Measurements from ENCODE around the gene CSMD2. TPM values are rescaled to one million over a fixed set of nuclear protein-coding genes. Genes with fewer than 3 reads are reported as not detected.

The CSMD2 gene
- total RNA-seq, 1 donor from 2014 or later, result 1.8 TPM

GRCh38 chr1:33466159-33466558, 698.9 kb downstream of the CSMD2 start:
- TF ChIP-seq, protein P1, sequence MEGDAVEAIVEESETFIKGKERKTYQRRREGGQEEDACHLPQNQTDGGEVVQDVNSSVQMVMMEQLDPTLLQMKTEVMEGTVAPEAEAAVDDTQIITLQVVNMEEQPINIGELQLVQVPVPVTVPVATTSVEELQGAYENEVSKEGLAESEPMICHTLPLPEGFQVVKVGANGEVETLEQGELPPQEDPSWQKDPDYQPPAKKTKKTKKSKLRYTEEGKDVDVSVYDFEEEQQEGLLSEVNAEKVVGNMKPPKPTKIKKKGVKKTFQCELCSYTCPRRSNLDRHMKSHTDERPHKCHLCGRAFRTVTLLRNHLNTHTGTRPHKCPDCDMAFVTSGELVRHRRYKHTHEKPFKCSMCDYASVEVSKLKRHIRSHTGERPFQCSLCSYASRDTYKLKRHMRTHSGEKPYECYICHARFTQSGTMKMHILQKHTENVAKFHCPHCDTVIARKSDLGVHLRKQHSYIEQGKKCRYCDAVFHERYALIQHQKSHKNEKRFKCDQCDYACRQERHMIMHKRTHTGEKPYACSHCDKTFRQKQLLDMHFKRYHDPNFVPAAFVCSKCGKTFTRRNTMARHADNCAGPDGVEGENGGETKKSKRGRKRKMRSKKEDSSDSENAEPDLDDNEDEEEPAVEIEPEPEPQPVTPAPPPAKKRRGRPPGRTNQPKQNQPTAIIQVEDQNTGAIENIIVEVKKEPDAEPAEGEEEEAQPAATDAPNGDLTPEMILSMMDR (conservative IDR thresholded peaks at IDR 0.05), result no peak
- Mint-ChIP-seq H3K36me3 (no peaks in the 10 kb centered on the region), H3K4me3 (no peak overlapping the region), H3K27ac (no peak overlapping the region), H3K4me1 (ENCODE audit: unreplicated experiment) (peaks cover 8% of the 10 kb centered on the region), H3K9me3 (no peaks in the 10 kb centered on the region), H3K27me3 (no peaks in the 10 kb centered on the region)
- no peak for DNase-seq (ENCODE audit: extremely low spot score, unreplicated experiment)

- no peak overlapping the region for H3K27ac Mint-ChIP-seq
- H3K4me3 Mint-ChIP-seq, result no peak overlapping the region
- peaks cover under 1% of the 10 kb centered on the region for H3K4me1 Mint-ChIP-seq (ENCODE audit: unreplicated experiment)
Measured at GRCh38 chr1:33465316-33465715, 699.7 kb downstream of the CSMD2 start.

GRCh38 chr1:33464552-33464951, 700.5 kb downstream of the CSMD2 start:
- no peak overlapping the region for H3K27ac Mint-ChIP-seq
- no peaks in the 10 kb centered on the region for H3K4me1 Mint-ChIP-seq (ENCODE audit: unreplicated experiment)
- no peaks in the 10 kb centered on the region for H3K36me3 Mint-ChIP-seq
- H3K27me3 Mint-ChIP-seq, result no peaks in the 10 kb centered on the region
- TF ChIP-seq, protein P1 (conservative IDR thresholded peaks at IDR 0.05), result no peak
- DNase-seq (ENCODE audit: extremely low spot score, unreplicated experiment), result no peak
- no peaks in the 10 kb centered on the region for H3K9me3 Mint-ChIP-seq
- H3K4me3 Mint-ChIP-seq, result no peak overlapping the region

More at GRCh38 chr1:33465316-33465715, 699.7 kb downstream of the CSMD2 start:
- TF ChIP-seq, protein P1 (conservative IDR thresholded peaks at IDR 0.05), result no peak
- Mint-ChIP-seq H3K9me3 (no peaks in the 10 kb centered on the region), H3K27me3 (no peaks in the 10 kb centered on the region), H3K36me3 (no peaks in the 10 kb centered on the region)
- no peak for DNase-seq (ENCODE audit: extremely low spot score, unreplicated experiment)

Other genes starting within 250 kb of the CSMD2 start
- not detected in 2 replicates for gene C1orf94, start 11.7 kb upstream of the CSMD2 start, total RNA-seq (ENCODE audit: low replicate concordance)

All from type B pancreatic cell (in vitro differentiated cells).